A673 (cell line): ENCODE results near the gene KIAA1191. TPM values are rescaled to one million over a fixed set of nuclear protein-coding genes. Genes with fewer than 3 reads are reported as not detected.

ENCODE experiments used
- BruUV-seq: library from RNA; stranded (reverse); fragments of 400-500 nt; replicated peaks from 2 replicates; lab custom pipeline; 2021; lab: Mats Ljungman, UMichigan
- CTCF ChIA-PET: fragments of 300-600 bp; sonication (Branson Sonifier 250); formaldehyde crosslinking; loops from one replicate; lab custom pipeline; 2022; ENCODE audit warnings: antibody characterized with exemption; lab: Charles Lee
- POLR2A ChIA-PET: fragments of 300-600 bp; sonication (Branson Sonifier 250); formaldehyde crosslinking; loops from one replicate; lab custom pipeline; 2022; ENCODE audit warnings: antibody characterized with exemption; ENCODE audit not compliant: low non-redundant PET; lab: Charles Lee
- DNase-seq: peaks from one replicate; pipeline ENCODE4 v3.0.0-alpha.2; 2015; ENCODE audit warnings: low spot score
- H3K27ac ChIP-seq: fragments of 200-600 bp; sonication (generic); 2 replicates; pipeline ENCODE4 v1.5.1; 2016; ENCODE audit warnings: mixed run types, low read depth, mild to moderate bottlenecking, mixed read lengths, antibody characterized with exemption, low read length; ENCODE audit not compliant: poor library complexity, severe bottlenecking
- H3K27me3 ChIP-seq: fragments of 200-600 bp; sonication (generic); replicated peaks from 2 replicates; pipeline ENCODE4 v1.6.1; 2017; ENCODE audit warnings: mixed run types, low read depth, mild to moderate bottlenecking, mixed read lengths, antibody characterized with exemption, low read length; ENCODE audit not compliant: insufficient read depth, poor library complexity
- H3K36me3 ChIP-seq: fragments of 200-600 bp; sonication (generic); 2 replicates; pipeline ENCODE4 v1.6.1; 2016; ENCODE audit warnings: mixed run types, mild to moderate bottlenecking, mixed read lengths, antibody characterized with exemption, low read length; ENCODE audit not compliant: insufficient read depth, poor library complexity, severe bottlenecking
- H3K4me1 ChIP-seq: fragments of 200-600 bp; sonication (generic); 2 replicates; pipeline ENCODE4 v1.6.1; 2017; ENCODE audit warnings: mixed run types, mild to moderate bottlenecking, mixed read lengths, antibody characterized with exemption, low read length; ENCODE audit not compliant: insufficient read depth, poor library complexity, severe bottlenecking
- H3K4me3 ChIP-seq: fragments of 200-600 bp; sonication (generic); 2 replicates; pipeline ENCODE4 v1.5.1; 2016; ENCODE audit warnings: low read depth, mixed run types, mild to moderate bottlenecking, mixed read lengths, low read length; ENCODE audit not compliant: poor library complexity, severe bottlenecking
- H3K9me3 ChIP-seq: fragments of 200-600 bp; sonication (generic); 2 replicates; pipeline ENCODE4 v1.6.1; 2016; ENCODE audit warnings: mixed run types, low read depth, mild to moderate bottlenecking, mixed read lengths, antibody characterized with exemption, low read length; ENCODE audit not compliant: poor library complexity, severe bottlenecking
- CTCF ChIP-seq: fragments of 300-800, 200-600 bp; sonication (generic); conservative IDR thresholded peaks from 2 replicates; pipeline ENCODE4 v1.5.1; 2017; ENCODE audit warnings: low read depth, mild to moderate bottlenecking, antibody characterized with exemption, low read length, moderate library complexity, mixed read lengths
- EZH2 ChIP-seq: fragments of 200-600 bp; sonication (generic); IDR thresholded peaks from 2 replicates; pipeline ENCODE4 v1.6.1; 2017; ENCODE audit warnings: borderline replicate concordance, low read depth, mild to moderate bottlenecking, mixed read lengths, antibody characterized with exemption, low read length; ENCODE audit not compliant: poor library complexity, severe bottlenecking
- intact Hi-C: fragments of 100-400 bp; cut with micrococcal nuclease; formaldehyde crosslinking; loops from one replicate; pipeline ENCODE4 v1.10.0; 2022; ENCODE audit not compliant: unreplicated experiment
- total RNA-seq: library from RNA; stranded (reverse); gene quantifications from 2 replicates; pipeline ENCODE4 v1.2.3, GENCODE V29; 2021

Gene KIAA1191
- total RNA-seq, 1 experiment from 2014 or later: 99.3 TPM

- H3K9me3 ChIP-seq: no peaks in the 10 kb centered on the region
- H3K27ac ChIP-seq: no peak overlapping the region
- peaks cover 44% of the 10 kb centered on the region for H3K36me3 ChIP-seq
- no peaks in the 10 kb centered on the region for H3K27me3 ChIP-seq
- POLR2A ChIA-PET: no interaction called here
- TF ChIP-seq CTCF (no peak), EZH2 (no peak)
- peaks cover 10% of the 10 kb centered on the region for H3K4me1 ChIP-seq
- CTCF ChIA-PET: no interaction called here
- no peak for DNase-seq
- intact Hi-C loops: no loop called here
- BruUV-seq: no TSS peak
- H3K4me3 ChIP-seq: no peak overlapping the region
Measured at GRCh38 chr5:176383961-176384360, 22.4 kb upstream of the KIAA1191 start.

GRCh38 chr5:176383248-176383905, 21.8 kb upstream of the KIAA1191 start:
- H3K27me3 ChIP-seq: no peaks in the 10 kb centered on the region
- intact Hi-C loops: no loop called here
- CTCF ChIA-PET: no interaction called here
- H3K9me3 ChIP-seq: no peaks in the 10 kb centered on the region
- peaks cover 44% of the 10 kb centered on the region for H3K36me3 ChIP-seq
- TF ChIP-seq CTCF (no peak), EZH2 (no peak)
- no peak overlapping the region for H3K27ac ChIP-seq
- POLR2A ChIA-PET: no interaction called here
- H3K4me1 ChIP-seq: peaks cover 10% of the 10 kb centered on the region
- H3K4me3 ChIP-seq: no peak overlapping the region
- DNase-seq: no peak
- no TSS peak for BruUV-seq

- TF ChIP-seq CTCF: no peak
- no peak for TF ChIP-seq EZH2
- BruUV-seq: no TSS peak
- CTCF ChIA-PET: no interaction called here
Measured at GRCh38 chr5:176382721-176383120, 21.2 kb upstream of the KIAA1191 start.

More at GRCh38 chr5:176382721-176383120, 21.2 kb upstream of the KIAA1191 start:
- Histone ChIP-seq H3K36me3 (peaks cover 44% of the 10 kb centered on the region), H3K4me1 (peaks cover 10% of the 10 kb centered on the region), H3K9me3 (no peaks in the 10 kb centered on the region), H3K27me3 (no peaks in the 10 kb centered on the region), H3K27ac (no peak overlapping the region), H3K4me3 (no peak overlapping the region)
- DNase-seq: no peak
- intact Hi-C loops: no loop called here
- POLR2A ChIA-PET: no interaction called here
